Measurements from ENCODE around the gene SETD1B. TPM values are rescaled to one million over a fixed set of nuclear protein-coding genes. Genes with fewer than 3 reads are reported as not detected.
"Not testable (repeated sequence)": the region's sequence is repeated elsewhere in the genome, so short reads cannot be mapped to it uniquely, and the experiment has no call there.

Gene SETD1B
- total RNA-seq, 1 experiment from 2014 or later: 40.4 TPM

- Histone ChIP-seq H3K23me2 (ENCODE audit: insufficient read length, low read depth, low read length, poor library complexity, severe bottlenecking) (peaks cover 9% of the 10 kb centered on the region), H3K18ac (ENCODE audit: insufficient read length, low read depth, low read length) (no peak overlapping the region), H3K79me2 (ENCODE audit: insufficient read depth, low read length) (no peaks in the 10 kb centered on the region), H2AK5ac (ENCODE audit: insufficient read length, low read length) (no peak overlapping the region), H3K27ac (ENCODE audit: insufficient read length, low read depth, low read length) (no peak overlapping the region), H3K9ac (ENCODE audit: extremely low read depth, insufficient read length, low read length) (no peak overlapping the region), H2AFZ (ENCODE audit: low read length) (no peak overlapping the region), H3K27me3 (ENCODE audit: insufficient read depth, low read length) (no peaks in the 10 kb centered on the region), H3K14ac (ENCODE audit: insufficient read depth, low read length) (no peak overlapping the region), H4K20me1 (ENCODE audit: control insufficient read depth, insufficient read depth, insufficient read length) (no peaks in the 10 kb centered on the region), H2BK15ac (ENCODE audit: low read depth, low read length) (no peak overlapping the region), H3K23ac (ENCODE audit: insufficient read length, low read depth, low read length) (no peak overlapping the region), H2BK120ac (ENCODE audit: low read depth, low read length, poor library complexity, severe bottlenecking) (no peak overlapping the region), H2BK5ac (ENCODE audit: insufficient read length, low read length) (no peak overlapping the region), H4K91ac (ENCODE audit: insufficient read length, low read depth, low read length) (no peak overlapping the region), H4K5ac (ENCODE audit: insufficient read length, low read depth, low read length) (no peak overlapping the region), H2BK20ac (ENCODE audit: low read depth, low read length, poor library complexity, severe bottlenecking) (no peak overlapping the region), H3K79me1 (ENCODE audit: insufficient read depth, low read depth, low read length, poor library complexity, severe bottlenecking) (no peaks in the 10 kb centered on the region), H3K4ac (ENCODE audit: low read depth, low read length) (no peak overlapping the region), H3K9me3 (ENCODE audit: control insufficient read depth, low read depth, low read length) (no peaks in the 10 kb centered on the region), H4K8ac (replicated peaks; ENCODE audit: insufficient read length, low read depth, low read length) (no peak overlapping the region), H2BK12ac (ENCODE audit: insufficient read length, low read depth, low read length) (no peak overlapping the region), H3K4me1 (ENCODE audit: insufficient read depth, low read length) (no peaks in the 10 kb centered on the region), H3T11ph (ENCODE audit: low read length) (no peak overlapping the region), H3K56ac (ENCODE audit: insufficient read length, low read depth, low read length) (no peak overlapping the region), H3K4me2 (ENCODE audit: insufficient read depth, insufficient read length, low read length) (no peak overlapping the region)
- Mint-ChIP-seq H3K36me3 (ENCODE audit: insufficient read depth in 1 of 3, low read depth in 3 of 3) (peaks cover 1 to 22% (median 5%) of the 10 kb centered on the region in 3 experiments; a peak in 3 of 7 replicates), H3K27me3 (ENCODE audit: low read depth) (peaks cover 5% of the 10 kb centered on the region), H3K4me3 (peak overlapping the region in 1 of 2 experiments; percentile 14; a peak in 1 of 5 replicates), H3K4me1 (peaks cover 19 to 22% of the 10 kb centered on the region in 2 experiments), H3K9me3 (no peaks in the 10 kb centered on the region; a peak in 2 of 5 replicates), H3K27ac (peak overlapping the region in 2 of 3 experiments; percentile 30 to 93; a peak in 2 of 7 replicates)
- WGBS (ENCODE audit: extremely low coverage, insufficient read length, low lambda C conversion rate): no CpG with 5 or more reads among the region's 28 CpGs
- DNase-seq: no peak
- TF ChIP-seq CTCF (conservative IDR thresholded peaks at IDR 0.05): no peak
Observed at GRCh38 chr12:121789800-121790728, 13.7 kb upstream of the SETD1B start.

GRCh38 chr12:121790785-121791184 lies 13.0 kb upstream of the SETD1B start:
- H2AK5ac ChIP-seq (ENCODE audit: insufficient read length, low read length); H4K91ac ChIP-seq (ENCODE audit: insufficient read length, low read depth, low read length); H3K9ac ChIP-seq (ENCODE audit: extremely low read depth, insufficient read length, low read length); H3K27ac ChIP-seq (ENCODE audit: insufficient read length, low read depth, low read length); H2BK15ac ChIP-seq (ENCODE audit: low read depth, low read length); H3K56ac ChIP-seq (ENCODE audit: insufficient read length, low read depth, low read length); H2BK20ac ChIP-seq (ENCODE audit: low read depth, low read length, poor library complexity, severe bottlenecking); H3K4me3 Mint-ChIP-seq; H3K27ac Mint-ChIP-seq; H3K14ac ChIP-seq (ENCODE audit: insufficient read depth, low read length); H3K79me1 ChIP-seq (ENCODE audit: insufficient read depth, low read depth, low read length, poor library complexity, severe bottlenecking); H4K8ac ChIP-seq (replicated peaks; ENCODE audit: insufficient read length, low read depth, low read length); H3K4ac ChIP-seq (ENCODE audit: low read depth, low read length); H4K20me1 ChIP-seq (ENCODE audit: control insufficient read depth, insufficient read depth, insufficient read length); H3K23ac ChIP-seq (ENCODE audit: insufficient read length, low read depth, low read length); H3K9me3 ChIP-seq (ENCODE audit: control insufficient read depth, low read depth, low read length); H3K27me3 Mint-ChIP-seq (ENCODE audit: low read depth); H3K18ac ChIP-seq (ENCODE audit: insufficient read length, low read depth, low read length); H2AFZ ChIP-seq (ENCODE audit: low read length); H4K5ac ChIP-seq (ENCODE audit: insufficient read length, low read depth, low read length); H3K23me2 ChIP-seq (ENCODE audit: insufficient read length, low read depth, low read length, poor library complexity, severe bottlenecking); DNase-seq; H3K79me2 ChIP-seq (ENCODE audit: insufficient read depth, low read length); H3K4me1 ChIP-seq (ENCODE audit: insufficient read depth, low read length); H2BK5ac ChIP-seq (ENCODE audit: insufficient read length, low read length); H3T11ph ChIP-seq (ENCODE audit: low read length); H2BK12ac ChIP-seq (ENCODE audit: insufficient read length, low read depth, low read length); H3K9me3 Mint-ChIP-seq; H3K4me2 ChIP-seq (ENCODE audit: insufficient read depth, insufficient read length, low read length); H3K27me3 ChIP-seq (ENCODE audit: insufficient read depth, low read length); H2BK120ac ChIP-seq (ENCODE audit: low read depth, low read length, poor library complexity, severe bottlenecking): not testable (repeated sequence)
- Mint-ChIP-seq H3K36me3 (ENCODE audit: insufficient read depth in 1 of 3, low read depth in 3 of 3) (peaks cover 1 to 25% (median 6%) of the 10 kb centered on the region in 3 experiments; a peak in 5 of 7 replicates), H3K4me1 (peaks cover 22 to 25% of the 10 kb centered on the region in 2 experiments)
- no CpG with 5 or more reads among the region's 8 CpGs for WGBS (ENCODE audit: extremely low coverage, insufficient read length, low lambda C conversion rate)

Measured in H9 (cell line).